Stimulated activated naive CD4-positive, alpha-beta T cell (primary cell): ENCODE measurements around the gene C2orf80.
"Not testable (repeated sequence)": the region's sequence is repeated elsewhere in the genome, so short reads cannot be mapped to it uniquely, and the experiment has no call there.

Source experiments
- DNase-seq, 6 experiments: peaks; one replicate each; lab custom pipeline; 2025; lab: John Stamatoyannopoulos, UW

C2orf80 gene

GRCh38 chr2:208189810-208190503, at the start of gene C2orf80:
C2orf80 (minus strand) TSS chr2:208190030; CDS start chr2:208186986, 3,044 bp downstream.
- no peak for DNase-seq

- DNase-seq = no peak
Observed at GRCh38 chr2:208235860-208236259, 46.0 kb upstream of the C2orf80 start.

DNA sequence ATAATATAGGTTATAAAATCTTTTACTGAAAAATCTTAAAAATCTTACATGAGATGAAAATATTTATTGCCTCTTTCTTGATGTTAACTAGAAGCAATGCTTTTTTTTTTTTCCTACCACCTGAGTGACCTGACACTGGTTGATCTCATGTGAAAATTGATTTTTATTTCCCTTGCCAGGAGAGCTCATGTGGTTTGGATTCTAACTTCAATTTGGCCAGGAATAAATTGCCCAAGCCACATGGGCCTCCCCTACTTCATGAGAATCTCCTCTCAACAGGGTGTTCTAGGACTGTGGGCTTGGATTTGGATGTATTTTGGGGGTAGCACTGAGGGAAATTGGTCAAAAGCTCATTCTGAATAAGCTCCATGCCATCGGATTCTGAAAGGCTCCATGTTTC, 45.0 kb upstream of the C2orf80 start:
- DNase-seq = no peak

- DNase-seq = no peak
Observed at GRCh38 chr2:208228476-208228875, 38.6 kb upstream of the C2orf80 start.

GRCh38 chr2:208227581-208228232, 37.9 kb upstream of the C2orf80 start:
- DNase-seq = no peak

- DNase-seq = no peak
Observed at GRCh38 chr2:208224802-208225201, 35.0 kb upstream of the C2orf80 start.

- DNase-seq = no peak
Observed at GRCh38 chr2:208222351-208222750, 32.5 kb upstream of the C2orf80 start.

- not testable (repeated sequence) for DNase-seq
Observed at GRCh38 chr2:208221873-208222272, 32.0 kb upstream of the C2orf80 start.

GRCh38 chr2:208210688-208211451, 21.0 kb upstream of the C2orf80 start:
- DNase-seq = no peak

DNA sequence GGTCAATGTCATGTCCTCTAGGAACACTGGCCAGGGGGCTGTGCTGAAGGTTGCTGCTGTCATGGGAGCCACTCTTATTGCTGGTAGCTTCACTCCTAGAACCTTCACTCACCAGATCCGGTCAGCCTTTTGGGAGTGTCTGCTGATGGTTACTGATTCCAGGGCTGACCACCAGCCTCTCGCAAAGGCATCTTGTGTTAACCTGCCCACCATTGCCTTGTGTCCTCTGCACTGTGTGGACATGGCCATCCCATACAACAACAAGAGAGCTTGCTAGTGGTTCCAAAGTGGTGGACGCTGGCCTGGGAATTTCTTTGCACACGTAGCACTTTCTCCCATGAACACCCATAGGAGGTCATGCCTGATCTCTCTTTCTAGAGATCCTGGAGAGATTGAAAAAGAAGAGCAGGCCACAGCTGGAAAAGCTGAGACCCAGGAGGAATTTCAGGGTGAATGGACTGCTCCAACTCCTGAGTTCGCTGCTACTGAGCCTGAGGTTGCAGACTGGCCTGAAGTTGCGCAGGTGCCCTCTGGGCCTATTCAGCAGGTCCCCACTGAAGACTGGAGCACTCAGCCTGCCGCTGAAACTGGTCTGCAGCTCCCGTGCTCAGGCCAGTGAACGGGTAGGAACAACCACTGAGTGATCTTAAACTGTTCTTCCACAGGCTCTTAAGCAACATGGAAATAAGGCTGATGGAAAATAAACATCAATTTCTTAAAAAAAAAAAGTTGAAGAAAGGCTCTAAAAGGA, 18.7 kb upstream of the C2orf80 start:
- no peak for DNase-seq

DNA sequence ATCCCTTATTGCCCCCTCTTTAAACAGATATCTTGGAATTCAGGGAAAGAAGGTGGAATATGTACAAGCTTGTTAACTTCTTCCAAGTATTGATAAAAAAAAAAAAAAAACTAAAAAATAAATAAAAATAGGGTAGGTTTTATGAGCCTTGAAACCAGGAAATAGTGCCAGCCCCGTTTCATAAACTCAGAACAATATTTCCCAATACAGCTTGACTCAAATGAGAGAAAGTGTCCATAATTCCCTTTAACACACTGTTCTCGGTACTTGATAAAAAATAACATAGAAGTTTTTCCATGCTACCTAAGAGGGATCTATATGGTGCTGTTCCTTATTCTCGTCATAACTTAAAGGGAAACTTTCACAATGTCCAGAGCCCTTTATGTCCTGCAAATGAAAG, 17.9 kb upstream of the C2orf80 start:
- no peak for DNase-seq

GRCh38 chr2:208204166-208204565, 14.3 kb upstream of the C2orf80 start:
- no peak for DNase-seq

DNA sequence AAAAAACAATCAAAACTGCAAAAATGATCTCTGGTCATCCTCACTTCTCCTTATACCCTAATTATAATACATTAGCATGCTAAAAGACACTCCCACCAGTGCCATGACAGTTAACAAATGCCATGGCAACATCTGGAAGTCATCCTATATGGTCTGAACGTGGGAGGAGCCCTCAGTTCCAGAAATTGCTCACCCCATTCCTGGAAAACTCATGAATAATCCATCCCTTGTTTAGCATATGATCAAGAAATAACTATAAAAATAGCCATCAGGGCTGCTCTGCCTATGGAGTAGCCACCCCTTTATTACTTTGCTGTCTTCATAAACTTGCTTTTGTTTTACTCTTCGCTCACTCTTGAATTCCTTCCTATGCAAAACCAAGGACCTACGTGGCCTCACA, 5.7 kb upstream of the C2orf80 start:
- no peak for DNase-seq

DNA sequence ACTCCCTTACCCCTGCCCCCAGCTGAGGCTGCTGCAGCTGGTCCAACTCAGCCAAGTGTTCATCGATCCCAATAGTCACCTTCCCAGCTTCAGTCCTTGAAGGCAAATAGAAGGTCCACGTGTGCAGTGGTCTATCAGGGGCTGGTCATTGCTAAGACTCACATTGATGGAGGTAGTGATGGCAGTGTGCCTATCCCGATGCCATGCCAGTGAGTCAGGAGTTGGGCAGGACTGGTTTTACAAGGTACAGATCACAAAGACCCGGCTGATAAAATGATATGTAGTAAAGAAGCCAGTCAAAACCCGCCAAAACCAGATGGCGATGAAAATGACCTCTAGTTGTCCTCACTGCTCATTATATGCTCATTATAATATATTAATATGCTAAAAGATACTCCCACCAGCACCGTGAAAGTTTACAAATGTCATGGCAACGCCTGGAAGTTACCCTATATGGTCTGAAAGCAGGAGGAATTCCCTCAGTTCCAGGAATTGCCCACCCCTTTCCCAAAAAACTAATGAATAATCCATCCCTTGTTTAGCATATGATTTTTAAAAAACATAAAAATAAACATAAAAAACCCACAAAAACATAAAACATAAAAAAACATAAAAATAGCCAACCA, 2.9 kb upstream of the C2orf80 start:
- no peak for DNase-seq

- no peak for DNase-seq
Observed at GRCh38 chr2:208189069-208189809, 591 bp downstream of the C2orf80 start.

DNA sequence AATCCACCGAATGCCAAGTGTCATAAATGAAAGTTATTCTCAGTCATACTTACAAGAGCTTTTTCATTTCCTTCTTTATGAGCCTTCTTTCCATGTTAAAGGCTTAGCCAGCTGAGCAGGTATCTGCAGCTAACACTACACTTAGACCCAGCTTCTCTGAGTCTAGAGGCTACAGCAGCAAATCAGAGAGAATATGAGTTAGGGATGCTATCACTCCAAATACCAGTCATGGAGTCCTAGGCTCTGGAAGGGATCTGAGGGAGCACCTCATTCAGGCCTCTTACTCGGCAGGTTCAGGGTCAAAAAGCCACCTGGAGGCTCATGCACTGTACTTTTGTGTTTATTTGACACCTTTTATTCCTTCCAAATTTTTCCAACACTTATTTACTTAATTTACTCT, 2.9 kb downstream of the C2orf80 start:
- DNase-seq = no peak

- DNase-seq = no peak
Observed at GRCh38 chr2:208186465-208186864, 3.4 kb downstream of the C2orf80 start.

GRCh38 chr2:208183972-208184705, 5.7 kb downstream of the C2orf80 start:
- DNase-seq = no peak

DNA sequence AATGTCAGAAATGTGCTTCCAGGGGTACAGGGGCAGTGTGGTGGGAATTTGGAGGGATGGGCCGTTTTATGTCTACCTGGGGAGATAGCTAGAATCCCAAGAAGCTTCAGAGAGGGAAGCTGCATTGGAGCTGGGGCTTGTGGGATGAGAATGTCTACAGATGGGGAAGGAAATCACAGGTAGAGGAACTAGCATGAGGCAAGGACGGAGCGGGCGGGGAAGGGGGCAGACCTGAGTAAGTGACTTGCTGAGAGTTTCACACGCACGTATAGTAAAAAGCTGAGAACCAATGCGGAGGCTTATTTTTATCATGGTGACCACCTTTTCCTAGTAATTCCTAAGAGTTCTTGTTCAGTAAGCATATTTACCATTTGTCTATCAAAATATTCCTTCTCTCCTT, 6.3 kb downstream of the C2orf80 start:
- no peak for DNase-seq

- no peak for DNase-seq
Observed at GRCh38 chr2:208182835-208183234, 7.0 kb downstream of the C2orf80 start.
